ENCODE measurements around the gene CHML. TPM values are rescaled to one million over a fixed set of nuclear protein-coding genes. Genes with fewer than 3 reads are reported as not detected.
"Not testable (repeated sequence)": the region's sequence is repeated elsewhere in the genome, so short reads cannot be mapped to it uniquely, and the experiment has no call there.

CHML gene
- total RNA-seq, 6 donors from 2014 or later, result 5.2 to 15.5 (median 11.8) TPM

GRCh38 chr1:241674805-241675384, 34.7 kb upstream of the CHML start:
- no peaks in the 10 kb centered on the region for H3K36me3 ChIP-seq
- H3K4me3 ChIP-seq, result no peak overlapping the region
- H3K4me1 ChIP-seq, result no peaks in the 10 kb centered on the region
- H3K27me3 ChIP-seq, result no peaks in the 10 kb centered on the region
- no peak for TF ChIP-seq POLR2A (IDR thresholded peaks at IDR 0.05)
- no peak for TF ChIP-seq EP300 (IDR thresholded peaks at IDR 0.05)
- no peak for TF ChIP-seq POLR2AphosphoS5 (IDR thresholded peaks at IDR 0.05)
- TF ChIP-seq, protein P1, sequence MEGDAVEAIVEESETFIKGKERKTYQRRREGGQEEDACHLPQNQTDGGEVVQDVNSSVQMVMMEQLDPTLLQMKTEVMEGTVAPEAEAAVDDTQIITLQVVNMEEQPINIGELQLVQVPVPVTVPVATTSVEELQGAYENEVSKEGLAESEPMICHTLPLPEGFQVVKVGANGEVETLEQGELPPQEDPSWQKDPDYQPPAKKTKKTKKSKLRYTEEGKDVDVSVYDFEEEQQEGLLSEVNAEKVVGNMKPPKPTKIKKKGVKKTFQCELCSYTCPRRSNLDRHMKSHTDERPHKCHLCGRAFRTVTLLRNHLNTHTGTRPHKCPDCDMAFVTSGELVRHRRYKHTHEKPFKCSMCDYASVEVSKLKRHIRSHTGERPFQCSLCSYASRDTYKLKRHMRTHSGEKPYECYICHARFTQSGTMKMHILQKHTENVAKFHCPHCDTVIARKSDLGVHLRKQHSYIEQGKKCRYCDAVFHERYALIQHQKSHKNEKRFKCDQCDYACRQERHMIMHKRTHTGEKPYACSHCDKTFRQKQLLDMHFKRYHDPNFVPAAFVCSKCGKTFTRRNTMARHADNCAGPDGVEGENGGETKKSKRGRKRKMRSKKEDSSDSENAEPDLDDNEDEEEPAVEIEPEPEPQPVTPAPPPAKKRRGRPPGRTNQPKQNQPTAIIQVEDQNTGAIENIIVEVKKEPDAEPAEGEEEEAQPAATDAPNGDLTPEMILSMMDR (IDR thresholded peaks at IDR 0.05), result no peak
- ATAC-seq (ENCODE audit: low FRiP score in 2 of 2) (no peak), DNase-seq (no peak)
- no peak overlapping the region for H3K27ac ChIP-seq
- H3K9me3 ChIP-seq, result no peaks in the 10 kb centered on the region
- 97 to 100% methylated on average over 1 of the region's 1 CpG for WGBS, 2 donors

DNA sequence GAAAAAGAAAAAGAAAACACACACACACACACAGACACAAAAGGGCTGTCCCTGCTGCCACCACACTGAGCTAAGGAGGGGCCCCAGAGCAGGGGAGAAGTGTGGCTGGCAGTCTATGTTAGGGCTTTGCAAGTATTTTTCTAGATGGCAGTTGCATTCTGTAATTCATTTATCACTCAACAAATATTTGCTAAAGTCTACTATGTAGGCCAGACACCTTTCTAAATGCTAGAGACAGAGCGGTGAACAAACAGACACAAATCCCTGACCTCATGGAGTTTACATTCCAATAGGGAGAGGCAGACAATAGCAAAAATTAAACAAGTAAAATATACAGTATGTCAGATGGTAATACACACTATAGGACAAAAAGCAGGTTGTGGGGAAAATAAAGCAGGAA, 32.1 kb upstream of the CHML start:
- 88 to 89% methylated on average over 1 of the region's 1 CpG for WGBS, 2 donors
- Histone ChIP-seq H3K27me3 (no peaks in the 10 kb centered on the region), H3K4me1 (no peaks in the 10 kb centered on the region), H3K36me3 (no peaks in the 10 kb centered on the region), H3K4me3 (no peak overlapping the region), H3K9me3 (no peaks in the 10 kb centered on the region), H3K27ac (no peak overlapping the region)
- ATAC-seq (ENCODE audit: low FRiP score in 2 of 2) (no peak), DNase-seq (no peak)
- TF ChIP-seq POLR2A (IDR thresholded peaks at IDR 0.05), result no peak
- TF ChIP-seq, protein P1 (IDR thresholded peaks at IDR 0.05), result no peak
- no peak for TF ChIP-seq POLR2AphosphoS5 (IDR thresholded peaks at IDR 0.05)
- TF ChIP-seq EP300 (IDR thresholded peaks at IDR 0.05), result no peak

DNA sequence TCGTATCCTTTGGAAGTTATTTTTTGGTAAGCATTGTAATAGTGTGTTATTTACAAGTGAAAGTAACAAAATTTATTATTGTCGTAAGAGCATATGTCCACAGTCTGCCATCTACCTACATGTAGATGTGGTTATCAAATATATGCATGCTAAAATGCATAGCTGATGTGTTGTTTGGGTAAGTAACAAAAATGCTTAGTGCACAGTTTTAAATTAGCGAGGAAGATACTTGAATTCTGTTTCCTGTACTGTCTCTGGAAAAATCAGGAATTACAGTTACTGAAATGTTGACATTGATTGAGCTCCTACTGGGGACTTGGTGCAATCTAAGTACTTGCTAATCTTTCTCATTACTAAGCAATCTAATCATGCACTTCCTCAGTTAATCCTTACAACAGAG, 26.2 kb upstream of the CHML start:
- no peak for ATAC-seq (ENCODE audit: low FRiP score in 2 of 2)
- 89 to 90% methylated on average over 3 of the region's 3 CpGs for WGBS, 2 donors
- H3K27ac ChIP-seq, result no peak overlapping the region
- DNase-seq, result no peak
- no peaks in the 10 kb centered on the region for H3K4me1 ChIP-seq
- TF ChIP-seq POLR2A (IDR thresholded peaks at IDR 0.05), result no peak
- no peak for TF ChIP-seq POLR2AphosphoS5 (IDR thresholded peaks at IDR 0.05)
- TF ChIP-seq, protein P1 (IDR thresholded peaks at IDR 0.05), result no peak
- TF ChIP-seq EP300 (IDR thresholded peaks at IDR 0.05), result no peak
- H3K4me3 ChIP-seq, result no peak overlapping the region
- no peaks in the 10 kb centered on the region for H3K36me3 ChIP-seq
- no peaks in the 10 kb centered on the region for H3K9me3 ChIP-seq
- H3K27me3 ChIP-seq, result no peaks in the 10 kb centered on the region

- TF ChIP-seq POLR2A (IDR thresholded peaks at IDR 0.05), result no peak
- no peak for TF ChIP-seq EP300 (IDR thresholded peaks at IDR 0.05)
- TF ChIP-seq POLR2AphosphoS5 (IDR thresholded peaks at IDR 0.05), result no peak
- TF ChIP-seq, protein P1 (IDR thresholded peaks at IDR 0.05), result no peak
- WGBS, 2 donors, result 88 to 90% methylated on average over 5 of the region's 5 CpGs
- Histone ChIP-seq H3K27ac (no peak overlapping the region), H3K4me3 (no peak overlapping the region), H3K36me3 (no peaks in the 10 kb centered on the region), H3K4me1 (no peaks in the 10 kb centered on the region), H3K9me3 (no peaks in the 10 kb centered on the region), H3K27me3 (no peaks in the 10 kb centered on the region)
- ATAC-seq (ENCODE audit: low FRiP score in 2 of 2) (no peak), DNase-seq (no peak)
Observed at GRCh38 chr1:241660424-241660972, 20.3 kb upstream of the CHML start.

- not testable (repeated sequence) for DNase-seq; H3K9me3 ChIP-seq; H3K36me3 ChIP-seq; ATAC-seq (ENCODE audit: low FRiP score in 2 of 2); H3K4me1 ChIP-seq; H3K27ac ChIP-seq; H3K4me3 ChIP-seq; H3K27me3 ChIP-seq
- 98 to 100% methylated on average over 2 of the region's 2 CpGs for WGBS, 2 donors
Observed at GRCh38 chr1:241659016-241659415, 18.8 kb upstream of the CHML start.
